Bronchial epithelial cell (primary cell): Measurements from ENCODE around the gene CMSS1. TPM values are rescaled to one million over a fixed set of nuclear protein-coding genes. Genes with fewer than 3 reads are reported as not detected.

ENCODE experiments used
- DNase-seq: peaks from one replicate; pipeline ENCODE4 v3.0.0-alpha.2; 2010; ENCODE audit warnings: low read depth
- FAIRE-seq: peaks from 2 replicates; lab custom pipeline; 2011; peaks lifted over from hg19 to GRCh38; lab: Jason Lieb, UNC
- H3K27me3 ChIP-seq: 2 replicates; pipeline ENCODE4 v1.5.1; 2011; ENCODE audit warnings: low read length; ENCODE audit not compliant: control insufficient read depth, insufficient read depth
- H3K36me3 ChIP-seq: 2 replicates; pipeline ENCODE4 v1.5.1; 2011; ENCODE audit warnings: low read length; ENCODE audit not compliant: control insufficient read depth, insufficient read depth
- H3K4me3 ChIP-seq: 2 replicates; pipeline ENCODE4 v1.5.1; 2011; ENCODE audit warnings: mild to moderate bottlenecking, low read depth, low read length, control low read depth
- CTCF ChIP-seq: IDR thresholded peaks from 2 replicates; pipeline ENCODE4 v1.5.1; 2011; ENCODE audit warnings: mild to moderate bottlenecking, moderate library complexity, low read length, control low read depth, inconsistent platforms; ENCODE audit not compliant: insufficient read depth, severe bottlenecking
- total RNA-seq: library from RNA; depleted of rRNA; stranded (reverse); fragments of >200 nt; gene quantifications from 2 replicates; pipeline ENCODE4 v1.2.1, GENCODE V29; 2014

Gene CMSS1
- total RNA-seq, 1 donor from 2014 or later = 21.3 TPM

- Histone ChIP-seq H3K27me3 (no peaks in the 10 kb centered on the region), H3K36me3 (no peaks in the 10 kb centered on the region), H3K4me3 (no peak overlapping the region)
- DNase-seq (peak; percentile 7), FAIRE-seq (no peak)
- no peak for TF ChIP-seq CTCF
Measured at GRCh38 chr3:99783011-99783573, 34.6 kb upstream of the CMSS1 start.

- peak; percentile 68 for TF ChIP-seq CTCF
- H3K36me3 ChIP-seq = no peaks in the 10 kb centered on the region
- no peak overlapping the region for H3K4me3 ChIP-seq
- peak; percentile 65 for DNase-seq
- FAIRE-seq = no peak
- no peaks in the 10 kb centered on the region for H3K27me3 ChIP-seq
Measured at GRCh38 chr3:99789011-99789721, 28.5 kb upstream of the CMSS1 start.

- TF ChIP-seq CTCF = no peak
- H3K4me3 ChIP-seq = no peak overlapping the region
- no peaks in the 10 kb centered on the region for H3K36me3 ChIP-seq
- FAIRE-seq = no peak
- DNase-seq = no peak
- no peaks in the 10 kb centered on the region for H3K27me3 ChIP-seq
Measured at GRCh38 chr3:99794485-99794884, 23.2 kb upstream of the CMSS1 start.

GRCh38 chr3:99795573-99795972 lies 22.1 kb upstream of the CMSS1 start:
- TF ChIP-seq CTCF = no peak
- FAIRE-seq (no peak), DNase-seq (no peak)
- H3K4me3 ChIP-seq = no peak overlapping the region
- no peaks in the 10 kb centered on the region for H3K27me3 ChIP-seq
- no peaks in the 10 kb centered on the region for H3K36me3 ChIP-seq

GRCh38 chr3:99799422-99799821 lies 18.2 kb upstream of the CMSS1 start:
- Histone ChIP-seq H3K4me3 (no peak overlapping the region), H3K36me3 (no peaks in the 10 kb centered on the region), H3K27me3 (no peaks in the 10 kb centered on the region)
- no peak for FAIRE-seq
- no peak for TF ChIP-seq CTCF
- DNase-seq = no peak

- no peak for FAIRE-seq
- Histone ChIP-seq H3K27me3 (no peaks in the 10 kb centered on the region), H3K36me3 (no peaks in the 10 kb centered on the region), H3K4me3 (no peak overlapping the region)
- no peak for DNase-seq
- TF ChIP-seq CTCF = no peak
Measured at GRCh38 chr3:99803297-99803696, 14.4 kb upstream of the CMSS1 start.
